ENCODE data around the gene ZFP36L1.

The ZFP36L1 gene

DNA sequence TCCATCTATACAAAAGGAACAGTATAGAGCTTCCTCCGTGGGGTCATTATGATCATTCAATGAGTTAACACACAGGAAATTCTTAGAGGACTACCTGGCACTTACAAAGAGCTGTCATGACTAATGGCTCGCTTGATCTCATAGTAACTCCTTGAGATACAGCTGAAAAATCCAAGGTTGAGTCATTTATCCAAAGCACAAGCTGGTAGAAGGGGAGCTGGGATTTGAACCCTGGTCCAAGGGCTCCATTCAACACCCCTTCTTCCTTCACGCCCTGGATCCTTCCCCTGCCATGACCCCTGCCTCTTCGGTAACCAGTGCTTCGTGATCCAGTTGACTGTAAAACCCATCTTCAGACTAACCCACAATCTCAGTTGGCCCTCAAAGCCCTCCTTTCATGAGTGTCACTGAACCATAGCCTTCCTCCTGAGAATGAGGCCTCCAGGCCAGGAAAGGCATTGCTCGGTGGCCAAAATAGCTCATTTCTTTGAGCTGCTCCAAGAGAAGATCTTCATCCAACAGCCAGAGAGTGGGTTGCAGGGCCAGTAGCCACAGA lies 7.8 kb downstream of the ZFP36L1 start:
- DNase-seq (ENCODE audit: extremely low read depth in 1 of 2, low read depth in 1 of 2) = no peak

DNA sequence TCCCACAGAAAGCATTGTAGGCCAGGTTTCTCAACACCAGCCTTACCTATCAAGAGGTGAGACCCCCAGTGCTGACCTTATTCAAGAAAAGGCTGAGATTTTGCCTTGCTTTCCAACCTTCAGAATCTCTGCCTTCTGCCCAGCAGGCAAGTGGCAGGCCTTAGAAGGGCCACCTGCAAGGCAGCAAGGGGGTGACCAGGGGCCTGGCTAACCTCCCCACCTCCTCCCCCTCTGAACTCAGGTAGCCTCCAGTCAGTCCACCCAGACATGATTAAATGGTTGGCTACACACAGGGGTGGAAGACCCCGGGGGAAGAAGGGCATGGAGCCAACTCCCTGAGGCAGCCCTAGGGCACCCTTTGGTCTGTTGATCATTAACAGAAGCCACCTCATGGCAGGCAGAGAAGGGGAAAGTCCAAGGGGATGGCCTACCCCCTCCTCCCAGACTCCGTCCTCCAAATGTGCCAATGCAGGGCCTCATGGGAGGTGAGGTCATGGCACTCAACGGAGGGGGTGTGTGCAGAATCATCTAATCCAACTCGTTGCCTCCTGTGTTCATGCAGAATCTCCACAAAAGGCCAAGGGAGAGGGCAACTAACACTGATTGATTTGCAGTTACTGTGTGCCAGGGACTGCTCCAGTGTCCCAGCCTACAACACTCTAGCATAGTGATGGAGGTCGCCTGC lies 8.5 kb downstream of the ZFP36L1 start:
- no peak for DNase-seq (ENCODE audit: extremely low read depth in 1 of 2, low read depth in 1 of 2)

DNA sequence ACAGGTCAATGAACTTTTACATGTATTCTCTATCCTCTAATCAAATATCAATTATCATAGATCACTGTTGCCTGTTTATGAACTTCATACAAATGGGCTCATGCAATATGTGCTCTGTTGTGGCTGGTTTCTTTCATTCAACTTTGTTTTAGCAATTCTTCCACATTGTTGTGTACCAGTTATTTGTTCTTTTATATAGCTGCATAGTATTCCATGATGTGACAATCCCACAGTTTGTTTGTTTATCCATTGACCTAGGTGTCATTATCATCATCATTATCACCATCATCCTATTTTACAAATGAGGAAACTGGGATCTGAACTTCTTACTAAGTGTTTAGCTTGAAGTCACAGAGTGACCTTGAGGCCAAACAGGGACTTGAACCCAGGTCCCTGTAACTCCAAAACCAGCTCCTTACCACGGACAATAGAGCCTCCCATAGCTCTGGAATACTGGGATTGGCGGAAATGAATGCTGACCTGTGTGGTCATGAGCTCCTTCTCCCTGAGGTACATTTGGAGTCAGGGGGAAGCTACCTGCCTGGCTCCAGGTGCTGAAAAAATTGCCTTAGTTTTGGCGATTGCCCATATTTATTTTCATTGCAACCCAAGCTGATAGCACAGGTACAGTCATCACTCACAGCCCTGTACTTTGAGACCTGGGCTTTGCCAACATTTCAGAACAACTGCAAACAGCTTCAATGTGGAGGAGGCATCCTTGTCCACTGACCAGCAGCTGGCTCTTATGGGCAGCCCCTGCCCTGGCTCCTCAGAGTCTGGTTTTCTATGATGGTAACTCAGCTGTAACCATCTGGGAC lies 9.2 kb downstream of the ZFP36L1 start:
- DNase-seq (ENCODE audit: extremely low read depth in 1 of 2, low read depth in 1 of 2) = no peak

DNA sequence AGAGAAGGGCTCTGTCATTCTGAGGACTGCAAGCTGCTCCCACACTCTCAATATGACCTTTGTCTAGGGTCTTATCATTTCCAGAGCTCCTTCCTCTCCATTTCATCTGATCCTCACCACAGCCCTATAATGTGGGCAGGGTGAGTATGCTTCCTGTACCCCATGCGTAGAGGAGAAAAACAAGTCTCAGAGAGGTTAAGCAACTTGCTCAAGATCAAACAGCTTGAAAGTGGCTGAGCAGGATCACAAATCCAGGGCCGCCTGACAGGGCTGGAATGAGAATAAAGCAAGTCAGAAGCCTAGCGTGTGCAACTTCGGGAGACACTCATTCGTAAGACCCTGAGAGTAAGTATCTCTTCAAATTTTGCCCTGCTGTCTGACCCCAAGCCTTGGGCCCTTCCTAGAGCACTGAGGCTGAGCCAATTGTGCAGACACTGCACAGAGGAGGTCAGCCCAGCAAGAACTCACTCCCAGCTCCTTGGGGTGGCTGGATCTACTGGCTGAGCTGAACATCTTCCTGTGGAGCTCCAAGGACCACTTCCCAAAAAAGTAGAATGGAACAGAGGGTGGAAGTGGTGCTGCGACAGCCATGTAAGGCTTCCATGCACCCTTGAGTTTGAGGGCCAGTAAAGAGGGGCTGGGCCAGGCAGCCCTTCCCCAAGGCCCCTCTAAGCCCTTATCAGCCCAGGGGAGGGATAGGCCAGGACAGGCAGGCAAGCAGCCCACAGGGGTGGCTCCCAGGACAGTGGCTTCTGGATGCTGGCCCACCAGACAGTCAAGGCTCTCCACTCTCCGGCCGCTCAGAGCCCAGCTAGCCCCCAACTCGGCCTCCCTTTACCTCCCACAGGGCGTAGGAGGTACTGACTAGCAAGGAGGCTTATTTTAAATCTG lies 10.5 kb downstream of the ZFP36L1 start:
- no peak for DNase-seq (ENCODE audit: extremely low read depth in 1 of 2, low read depth in 1 of 2)

DNA sequence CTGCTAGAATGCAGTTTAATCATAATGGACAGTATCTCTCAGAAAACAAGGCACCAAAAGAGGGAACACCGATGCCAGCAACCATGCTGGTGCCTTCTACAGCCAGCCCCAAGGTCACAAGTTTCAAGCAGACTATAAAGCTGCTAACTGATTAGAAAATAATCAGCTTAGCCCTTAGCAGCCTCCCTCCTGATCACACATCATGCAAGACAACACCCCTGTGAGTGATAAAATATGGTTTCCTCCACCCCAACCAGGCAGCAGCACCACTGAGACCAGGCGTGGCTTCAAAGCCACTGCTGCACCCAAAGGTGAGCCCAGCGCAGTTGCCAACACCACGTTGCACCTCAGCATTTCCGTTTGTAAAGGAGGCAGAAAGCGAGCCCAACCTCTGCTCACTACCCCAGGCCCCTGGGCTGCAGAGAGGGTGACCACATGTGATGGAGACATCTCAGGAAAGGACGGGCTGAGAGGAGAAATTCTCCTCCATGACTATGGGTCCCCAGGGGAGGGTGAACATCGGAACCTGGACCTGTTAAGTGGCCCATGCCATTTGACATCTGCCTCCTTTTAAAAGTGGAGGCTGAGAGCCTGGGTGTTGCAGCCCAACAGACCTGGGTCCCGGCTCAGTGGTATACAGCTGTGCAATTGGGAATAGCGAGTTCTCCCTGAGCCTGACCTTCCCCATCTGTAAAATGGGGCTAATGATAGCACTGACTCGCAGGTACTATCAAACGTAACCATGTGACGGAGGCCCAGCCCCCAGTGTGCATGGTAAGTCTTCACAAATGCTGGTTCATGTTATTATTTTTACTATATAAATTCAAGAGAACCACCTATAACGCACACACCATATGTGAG lies 11.5 kb downstream of the ZFP36L1 start:
- no peak for DNase-seq (ENCODE audit: extremely low read depth in 1 of 2, low read depth in 1 of 2)

DNA sequence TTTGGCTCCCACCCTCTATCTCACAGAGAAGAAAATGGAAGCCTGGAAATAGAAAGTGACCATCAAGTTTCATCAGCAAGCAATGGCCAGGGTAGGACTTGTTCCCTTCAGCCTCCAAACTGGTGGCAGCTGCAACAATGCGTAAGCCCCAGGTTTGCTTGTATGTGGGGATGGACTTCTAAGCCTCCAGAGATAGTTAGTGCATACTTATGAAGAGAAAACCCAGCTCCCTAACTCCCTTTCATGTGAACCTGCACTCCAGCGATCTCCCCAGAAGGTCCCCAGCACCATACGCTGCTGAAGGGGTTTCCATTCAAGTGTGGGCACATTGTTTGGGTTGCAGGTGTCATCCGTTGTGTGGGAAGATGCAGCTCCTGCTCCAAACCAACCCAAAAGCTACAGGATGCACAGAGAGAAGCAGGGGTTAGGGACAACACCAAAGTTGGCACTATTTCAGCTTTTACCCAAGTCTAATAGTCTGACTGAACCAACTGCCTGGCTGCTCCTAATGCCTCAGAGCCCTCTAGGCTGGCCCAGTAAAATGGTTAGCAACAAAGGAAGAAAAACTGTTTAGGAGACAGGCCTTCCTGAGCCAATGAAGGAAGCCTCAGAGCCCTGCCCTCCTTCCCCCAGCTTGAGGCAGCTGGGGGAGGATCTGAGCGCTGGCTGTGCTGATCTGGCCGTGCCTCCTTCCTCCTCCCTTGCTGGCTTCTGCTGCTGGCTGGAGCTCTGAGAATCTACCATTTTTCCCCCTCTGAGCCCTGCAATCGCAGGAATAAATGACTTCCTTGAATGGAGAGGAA lies 12.3 kb downstream of the ZFP36L1 start:
- no peak for DNase-seq (ENCODE audit: extremely low read depth in 1 of 2, low read depth in 1 of 2)

DNA sequence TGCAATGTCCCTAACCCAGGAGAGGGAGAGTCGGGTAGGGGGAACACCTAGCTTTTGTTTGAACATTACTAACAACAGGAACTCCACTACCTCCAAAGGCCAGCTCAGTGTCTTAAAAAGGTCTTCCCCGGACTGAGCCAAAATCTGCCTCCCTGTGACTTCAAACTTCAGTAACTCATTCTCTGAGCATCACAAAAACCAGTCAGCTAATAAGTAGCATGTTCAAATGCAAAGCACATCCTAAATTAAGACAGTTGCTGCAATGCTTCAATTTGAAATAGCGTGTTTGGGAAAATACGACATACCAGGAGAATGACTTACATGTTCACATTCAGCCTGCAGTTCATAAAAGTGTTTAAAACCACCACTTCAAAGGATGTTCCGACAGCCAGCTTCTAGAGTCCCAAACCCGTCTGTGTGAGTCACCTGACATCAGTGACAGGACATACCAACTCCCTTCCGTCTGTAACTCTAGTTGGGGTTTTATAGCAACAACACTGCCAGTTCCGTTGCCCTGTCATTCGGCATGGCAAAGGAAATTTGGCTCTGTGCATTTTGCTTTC lies 13.0 kb downstream of the ZFP36L1 start:
- no peak for DNase-seq (ENCODE audit: extremely low read depth in 1 of 2, low read depth in 1 of 2)

DNA sequence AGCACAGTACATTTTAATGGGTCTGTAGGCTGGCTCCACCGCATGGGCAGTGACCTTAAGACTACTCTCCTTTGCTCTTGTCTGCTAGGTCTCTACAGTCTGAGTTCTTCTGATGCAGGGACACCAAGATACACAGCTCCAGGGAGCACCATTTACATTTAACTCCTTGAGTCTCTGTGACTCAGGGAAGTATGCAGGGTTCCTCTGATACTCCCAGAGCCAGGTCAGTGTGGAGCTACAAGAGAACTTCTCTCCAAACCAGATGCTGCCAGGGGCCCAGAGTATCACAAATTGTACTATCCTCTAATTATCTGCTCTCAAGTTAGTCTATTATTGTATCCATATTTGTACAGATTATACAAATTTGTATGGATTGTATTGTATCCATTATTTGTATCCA lies 15.2 kb downstream of the ZFP36L1 start:
- DNase-seq (ENCODE audit: extremely low read depth in 1 of 2, low read depth in 1 of 2) = no peak

DNA sequence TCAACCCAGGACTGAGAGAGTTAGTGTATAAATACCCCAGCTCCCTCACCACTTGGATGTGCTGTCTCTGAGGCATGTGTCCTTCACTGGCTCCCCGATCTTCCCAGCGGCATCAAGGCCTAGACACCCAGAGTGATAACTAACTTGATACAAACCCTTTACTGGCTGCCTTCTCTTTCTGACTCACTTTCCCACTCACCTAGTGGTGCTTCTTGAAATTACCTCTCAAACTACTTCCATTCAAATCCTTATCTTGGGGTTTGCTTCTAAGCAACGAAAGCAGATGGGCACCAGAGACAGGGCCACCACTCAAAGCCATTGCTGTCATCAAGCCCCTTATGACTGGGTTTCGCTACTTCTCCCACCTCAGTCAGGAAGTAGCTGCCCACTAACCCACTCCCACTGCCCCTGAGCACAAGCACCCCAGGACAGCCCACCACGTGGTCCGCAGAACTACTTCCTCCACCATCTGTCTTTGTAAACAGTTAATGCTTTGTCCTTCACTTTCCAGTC lies 17.2 kb downstream of the ZFP36L1 start:
- no peak for DNase-seq (ENCODE audit: extremely low read depth in 1 of 2, low read depth in 1 of 2)

DNA sequence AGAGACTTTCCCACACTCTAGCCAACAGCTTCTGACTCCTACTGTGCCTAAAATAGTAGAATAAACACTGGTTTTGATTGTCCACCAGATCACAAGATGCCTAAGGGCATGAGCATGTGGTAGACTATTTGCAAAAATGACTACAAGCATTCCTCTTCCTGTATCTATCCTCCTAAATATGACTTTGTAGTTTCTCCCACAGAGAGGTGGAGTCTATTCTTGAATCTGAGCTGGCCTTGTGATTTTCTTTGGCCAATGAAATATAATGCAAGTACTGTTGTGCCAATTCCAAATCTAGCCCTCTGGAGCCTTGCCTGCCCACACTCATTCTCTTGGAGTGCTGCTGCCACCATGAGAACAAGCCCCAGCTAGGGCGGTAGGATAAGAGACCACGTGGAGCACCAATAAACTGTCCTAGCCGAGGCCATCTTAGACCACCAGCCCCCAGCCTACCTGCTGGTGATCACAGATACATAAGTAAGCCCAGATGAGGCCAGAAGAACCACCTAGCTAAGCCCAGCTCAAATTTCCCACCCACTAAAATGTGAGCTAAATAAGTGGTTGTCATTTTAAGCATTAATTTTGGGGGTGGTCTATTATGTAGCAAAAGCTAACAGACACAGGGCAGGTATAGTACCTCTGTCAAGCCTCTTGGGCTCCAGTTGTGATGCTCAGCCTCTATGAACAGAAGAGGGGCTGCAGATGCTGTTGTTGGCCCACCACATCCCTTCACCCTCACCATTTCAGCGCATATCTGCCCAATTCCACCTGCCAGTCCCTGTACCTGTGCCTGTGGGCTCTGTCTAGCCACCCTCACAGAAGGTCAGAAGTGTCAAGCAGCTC lies 17.9 kb downstream of the ZFP36L1 start:
- DNase-seq (ENCODE audit: extremely low read depth in 1 of 2, low read depth in 1 of 2) = no peak

DNA sequence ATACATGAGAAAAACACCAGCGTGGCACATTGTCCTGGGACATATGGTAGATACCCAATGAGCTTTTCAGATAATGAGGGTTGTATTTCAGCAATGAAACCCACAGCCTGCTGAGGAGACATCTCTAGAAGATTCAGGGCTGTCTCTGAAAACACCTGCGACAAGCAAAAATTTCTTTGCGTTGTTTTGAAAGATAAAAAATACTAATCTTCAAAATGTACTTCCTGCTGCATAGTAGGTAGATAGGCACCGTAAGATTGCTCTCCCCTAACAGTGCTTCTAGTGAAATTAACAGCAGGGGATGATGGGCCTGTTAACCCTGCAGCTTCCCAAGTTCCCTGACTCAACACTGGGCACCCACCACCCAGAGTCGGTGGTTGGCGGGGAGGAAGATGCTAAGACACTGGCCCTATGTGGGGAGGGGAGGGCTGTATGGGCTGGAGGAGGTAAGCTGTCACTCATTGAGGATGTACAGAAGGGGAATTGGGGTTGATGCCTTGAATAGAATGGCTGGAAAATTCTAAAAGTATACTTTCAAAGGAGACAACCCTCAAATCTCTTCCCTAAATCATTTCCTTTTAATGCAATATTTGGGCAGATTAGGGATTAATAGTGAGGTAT lies 20.0 kb downstream of the ZFP36L1 start:
- no peak for DNase-seq (ENCODE audit: extremely low read depth in 1 of 2, low read depth in 1 of 2)

DNA sequence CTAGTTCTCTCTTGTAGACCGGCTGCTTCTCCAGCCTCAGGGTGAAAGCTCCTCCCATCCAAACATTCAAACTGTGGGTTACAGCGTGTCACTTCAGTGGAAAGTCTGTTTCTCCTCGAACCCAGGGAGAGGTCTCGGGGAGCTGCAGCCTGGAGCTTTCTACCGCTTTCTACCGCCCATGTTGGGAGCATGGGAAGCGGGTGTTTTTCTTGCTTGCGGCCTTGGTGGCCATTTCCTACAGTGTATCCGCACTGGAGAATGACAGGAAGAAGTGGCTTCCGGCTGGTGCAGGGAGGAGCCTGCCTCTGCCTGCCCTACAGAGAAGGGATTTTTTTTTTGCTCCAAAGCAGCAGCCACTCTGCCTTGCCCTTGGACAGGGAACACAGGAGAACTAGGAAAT lies 21.2 kb downstream of the ZFP36L1 start:
- DNase-seq (ENCODE audit: extremely low read depth in 1 of 2, low read depth in 1 of 2) = no peak

DNA sequence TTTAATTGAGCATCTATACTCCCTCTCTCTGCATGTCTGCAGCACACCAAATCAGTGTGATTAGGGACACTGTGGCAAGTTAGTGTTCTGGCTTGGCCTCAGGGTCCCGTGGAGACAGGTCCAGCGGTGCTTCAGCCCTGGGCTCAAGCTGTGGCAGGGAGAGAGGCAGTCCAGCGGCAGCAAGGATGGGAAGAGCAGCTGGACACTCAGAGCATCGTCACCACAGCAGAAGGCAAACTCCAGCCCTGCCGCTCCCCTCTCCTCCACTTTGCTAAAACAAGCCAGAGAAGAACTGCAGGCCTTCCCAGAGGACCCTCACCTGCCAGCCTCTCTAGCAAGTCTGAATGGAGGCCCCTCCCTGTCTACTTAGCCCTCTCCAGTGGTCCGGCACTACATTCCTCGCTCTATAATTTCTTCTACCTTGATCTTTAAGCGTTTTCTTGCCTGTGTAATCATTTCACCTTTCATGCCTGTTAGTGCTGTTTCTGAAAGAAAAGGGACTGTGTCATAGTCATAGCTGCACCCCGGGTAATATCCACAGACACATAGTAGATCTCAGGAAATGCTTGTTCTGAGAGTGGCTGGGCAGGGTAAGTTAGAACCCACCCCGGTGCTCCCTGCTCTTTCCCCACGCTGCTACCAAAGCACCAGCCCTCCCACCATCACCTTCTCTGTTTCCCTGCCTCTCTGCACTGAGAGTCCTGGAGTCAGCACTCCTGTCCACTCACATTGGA lies 22.1 kb downstream of the ZFP36L1 start:
- no peak for DNase-seq (ENCODE audit: extremely low read depth in 1 of 2, low read depth in 1 of 2)

DNA sequence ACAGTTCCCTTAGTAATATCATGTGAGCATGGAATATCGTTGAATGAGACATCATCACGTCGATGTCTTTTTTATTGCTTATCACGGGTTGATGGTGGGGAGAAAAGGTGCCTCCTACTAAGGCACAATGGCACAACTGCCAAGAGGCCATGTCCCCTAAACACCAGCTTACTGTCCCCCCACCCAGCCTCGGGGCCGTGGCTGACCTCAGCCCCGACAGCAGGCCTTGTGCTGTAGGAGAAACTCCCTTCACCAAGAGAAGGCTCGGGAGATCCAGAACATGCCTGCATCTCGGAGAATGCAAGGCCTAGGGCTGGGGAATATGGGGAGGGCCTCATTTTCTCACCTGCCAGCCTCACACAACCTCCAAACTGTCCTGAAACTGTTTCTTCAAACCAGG lies 22.8 kb downstream of the ZFP36L1 start:
- no peak for DNase-seq (ENCODE audit: extremely low read depth in 1 of 2, low read depth in 1 of 2)

DNA sequence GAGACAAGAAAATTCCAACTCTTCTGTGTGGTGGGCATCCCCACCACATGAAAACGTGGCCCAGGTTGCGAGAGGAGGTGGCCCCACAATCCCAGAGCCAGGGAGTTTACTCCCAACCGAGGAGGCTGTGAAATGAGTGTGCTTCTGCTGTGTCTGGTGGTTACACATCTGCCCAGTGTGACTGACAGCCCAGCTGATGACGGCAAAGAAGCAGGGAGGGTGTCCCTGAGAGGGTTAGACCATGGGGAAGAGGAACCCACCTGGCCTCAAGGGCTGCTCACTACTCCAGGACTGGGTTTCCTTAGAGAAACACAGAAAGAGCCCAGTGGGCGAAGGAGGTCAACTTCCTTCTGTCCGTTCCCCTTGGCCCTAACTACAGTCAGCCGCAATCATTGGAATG lies 24.6 kb downstream of the ZFP36L1 start:
- no peak for DNase-seq (ENCODE audit: extremely low read depth in 1 of 2, low read depth in 1 of 2)

DNA sequence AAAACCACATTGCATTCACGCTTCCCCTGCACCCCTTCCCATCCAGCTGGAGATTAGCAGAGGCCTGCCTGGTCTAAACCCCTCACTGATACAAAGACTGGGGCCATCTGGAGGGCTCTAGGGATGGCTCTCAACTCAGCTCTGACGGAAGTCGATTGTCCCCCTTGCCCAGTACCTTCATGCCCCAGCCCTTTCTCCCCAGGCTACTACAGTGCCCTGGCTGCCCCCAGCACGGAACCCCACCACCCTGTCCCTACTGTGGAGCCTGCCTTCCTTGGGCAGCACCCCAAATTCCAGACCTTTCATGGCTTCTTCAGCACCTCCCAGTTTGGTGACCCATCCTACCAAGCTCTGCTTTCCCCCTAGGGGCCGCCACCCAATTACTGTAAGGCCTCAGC lies 25.6 kb downstream of the ZFP36L1 start:
- no peak for DNase-seq (ENCODE audit: extremely low read depth in 1 of 2, low read depth in 1 of 2)
